DOHH2 (cell line): Measurements from ENCODE around the gene SLAMF7.

ENCODE experiments used
- H3F3A ChIP-seq: fragments of 200-600 bp; sonication (generic), shearing (Covaris generic); 2 replicates; pipeline ENCODE4 v1.6.0; 2016; ENCODE audit warnings: antibody characterized with exemption, mild to moderate bottlenecking; ENCODE audit not compliant: control insufficient read depth, insufficient read depth
- H3K27ac ChIP-seq: fragments of 200-600 bp; sonication (generic); 2 replicates; pipeline ENCODE4 v1.5.1; 2014; ENCODE audit warnings: low read depth, mild to moderate bottlenecking, low read length, moderate library complexity
- H3K27me3 ChIP-seq: fragments of 200-600 bp; sonication (generic); 2 replicates; pipeline ENCODE4 v1.6.1; 2014; ENCODE audit warnings: mild to moderate bottlenecking, low read length, mixed read lengths; ENCODE audit not compliant: control insufficient read depth
- H3K36me3 ChIP-seq: fragments of 200-600 bp; sonication (generic); 2 replicates; pipeline ENCODE4 v1.6.1; 2014; ENCODE audit warnings: mild to moderate bottlenecking, low read length, moderate library complexity, mixed read lengths; ENCODE audit not compliant: control insufficient read depth
- H3K4me1 ChIP-seq: fragments of 200-600 bp; sonication (generic); 2 replicates; pipeline ENCODE4 v1.6.1; 2014; ENCODE audit warnings: mild to moderate bottlenecking, low read length, mixed read lengths; ENCODE audit not compliant: control insufficient read depth
- H3K4me2 ChIP-seq: fragments of 200-600 bp; sonication (generic); 2 replicates; pipeline ENCODE4 v1.6.0; 2014; ENCODE audit warnings: mild to moderate bottlenecking, low read length, moderate library complexity
- H3K4me3 ChIP-seq: fragments of 200-600 bp; sonication (generic); 2 replicates; pipeline ENCODE4 v1.5.1; 2014; ENCODE audit warnings: mild to moderate bottlenecking, low read length, mixed read lengths
- H3K79me2 ChIP-seq: fragments of 200-600 bp; sonication (generic); 2 replicates; pipeline ENCODE4 v1.6.1; 2014; ENCODE audit warnings: mild to moderate bottlenecking, low read length, mixed read lengths; ENCODE audit not compliant: control insufficient read depth
- H3K9me2 ChIP-seq: fragments of 200-600 bp; sonication (generic); replicated peaks from 2 replicates; pipeline ENCODE4 v1.6.1; 2014; ENCODE audit warnings: mild to moderate bottlenecking, low read length, mixed read lengths; ENCODE audit not compliant: control insufficient read depth
- H3K9me3 ChIP-seq: fragments of 200-600 bp; sonication (generic); 2 replicates; pipeline ENCODE4 v1.6.1; 2014; ENCODE audit warnings: antibody characterized with exemption, low read length, mixed read lengths; ENCODE audit not compliant: control insufficient read depth, insufficient read depth
- H4K20me1 ChIP-seq: fragments of 200-600 bp; sonication (generic); 2 replicates; pipeline ENCODE4 v1.6.0; 2014; ENCODE audit warnings: low read depth, mild to moderate bottlenecking, antibody characterized with exemption, low read length, moderate library complexity; ENCODE audit not compliant: control insufficient read depth, insufficient read depth
- CTCF ChIP-seq: fragments of 200-600 bp; sonication (generic); IDR thresholded peaks from one replicate; pipeline ENCODE4 v1.5.1; 2014; ENCODE audit warnings: antibody characterized with exemption, mild to moderate bottlenecking, low read depth, low read length; ENCODE audit not compliant: poor library complexity, severe bottlenecking
- EZH2phosphoT487 ChIP-seq: fragments of 200-600 bp; sonication (generic); IDR thresholded peaks from 2 replicates; pipeline ENCODE4 v1.6.1; 2017; ENCODE audit warnings: borderline replicate concordance, mild to moderate bottlenecking, antibody characterized with exemption, low read length, moderate library complexity, mixed read lengths

Gene SLAMF7

GRCh38 chr1:160747717-160748116 lies 8.7 kb downstream of the SLAMF7 start:
- Histone ChIP-seq H3K9me2 (no peaks in the 10 kb centered on the region), H3K4me3 (no peak overlapping the region), H3K27ac (no peak overlapping the region), H3K36me3 (no peaks in the 10 kb centered on the region), H3F3A (no peaks in the 10 kb centered on the region), H3K79me2 (no peaks in the 10 kb centered on the region), H4K20me1 (no peaks in the 10 kb centered on the region), H3K4me1 (no peaks in the 10 kb centered on the region), H3K27me3 (peaks cover 35% of the 10 kb centered on the region), H3K4me2 (no peak overlapping the region), H3K9me3 (no peaks in the 10 kb centered on the region)
- TF ChIP-seq CTCF (no peak), EZH2phosphoT487 (no peak)

- TF ChIP-seq EZH2phosphoT487 (no peak), CTCF (peak; percentile 72)
- Histone ChIP-seq H3K79me2 (no peaks in the 10 kb centered on the region), H3K9me3 (no peaks in the 10 kb centered on the region), H3F3A (no peaks in the 10 kb centered on the region), H3K27me3 (peaks cover 39% of the 10 kb centered on the region), H3K27ac (no peak overlapping the region), H3K9me2 (no peaks in the 10 kb centered on the region), H3K36me3 (no peaks in the 10 kb centered on the region), H3K4me2 (no peak overlapping the region), H3K4me1 (no peaks in the 10 kb centered on the region), H4K20me1 (no peaks in the 10 kb centered on the region), H3K4me3 (no peak overlapping the region)
Measured at GRCh38 chr1:160748181-160748877, 9.3 kb downstream of the SLAMF7 start.

- Histone ChIP-seq H4K20me1 (no peaks in the 10 kb centered on the region), H3K79me2 (no peaks in the 10 kb centered on the region), H3K9me3 (no peaks in the 10 kb centered on the region), H3K9me2 (no peaks in the 10 kb centered on the region), H3K4me3 (no peak overlapping the region), H3K27ac (no peak overlapping the region), H3K4me2 (no peak overlapping the region), H3K4me1 (no peaks in the 10 kb centered on the region), H3F3A (no peaks in the 10 kb centered on the region), H3K36me3 (no peaks in the 10 kb centered on the region), H3K27me3 (peaks cover 39% of the 10 kb centered on the region)
- TF ChIP-seq EZH2phosphoT487 (no peak), CTCF (no peak)
Measured at GRCh38 chr1:160748878-160749269, 9.8 kb downstream of the SLAMF7 start.
